ENCODE measurements around the gene RAD54L. TPM values are rescaled to one million over a fixed set of nuclear protein-coding genes. Genes with fewer than 3 reads are reported as not detected.

RAD54L gene
- total RNA-seq, 1 donor from 2014 or later: 8.1 TPM

- Histone ChIP-seq H3K4me3 (no peak overlapping the region), H3K4me1 (peaks cover 39% of the 10 kb centered on the region), H3K9me3 (no peaks in the 10 kb centered on the region), H3K36me3 (no peaks in the 10 kb centered on the region), H3K27ac (peak overlapping the region; percentile 94), H3K27me3 (no peaks in the 10 kb centered on the region)
- no peak for TF ChIP-seq POLR2A (IDR thresholded peaks at IDR 0.05)
- no peak for TF ChIP-seq CTCF (IDR thresholded peaks at IDR 0.05)
- TF ChIP-seq POLR2AphosphoS5 (IDR thresholded peaks at IDR 0.05; ENCODE audit: insufficient read depth in 1 of 2, low read depth in 1 of 2): no peak
- no peak for DNase-seq (ENCODE audit: extremely low spot score in 2 of 2)
- intact Hi-C loops (cut with DNase I): no loop called here
These were observed 42.4 kb upstream of the RAD54L start for GRCh38 chr1:46205141-46205540.

GRCh38 chr1:46205791-46206190 is 41.8 kb upstream of the RAD54L start:
- H3K4me3 ChIP-seq: no peak overlapping the region
- intact Hi-C loops (cut with DNase I): no loop called here

GRCh38 chr1:46206399-46206798 is 41.2 kb upstream of the RAD54L start:
- Histone ChIP-seq H3K27me3 (no peaks in the 10 kb centered on the region), H3K36me3 (no peaks in the 10 kb centered on the region), H3K4me3 (no peak overlapping the region), H3K27ac (no peak overlapping the region), H3K4me1 (peaks cover 39% of the 10 kb centered on the region), H3K9me3 (no peaks in the 10 kb centered on the region)
- DNase-seq (ENCODE audit: extremely low spot score in 2 of 2): no peak
- intact Hi-C loops (cut with DNase I): no loop called here
- no peak for TF ChIP-seq POLR2A (IDR thresholded peaks at IDR 0.05)
- TF ChIP-seq CTCF (IDR thresholded peaks at IDR 0.05): no peak
- no peak for TF ChIP-seq POLR2AphosphoS5 (IDR thresholded peaks at IDR 0.05; ENCODE audit: insufficient read depth in 1 of 2, low read depth in 1 of 2)

More at GRCh38 chr1:46205791-46206190, 41.8 kb upstream of the RAD54L start:
- no peaks in the 10 kb centered on the region for H3K27me3 ChIP-seq
- no peaks in the 10 kb centered on the region for H3K36me3 ChIP-seq
- no peaks in the 10 kb centered on the region for H3K9me3 ChIP-seq
- no peak for DNase-seq (ENCODE audit: extremely low spot score in 2 of 2)
- H3K27ac ChIP-seq: peak overlapping the region; percentile 94
- no peak for TF ChIP-seq CTCF (IDR thresholded peaks at IDR 0.05)
- no peak for TF ChIP-seq POLR2A (IDR thresholded peaks at IDR 0.05)
- TF ChIP-seq POLR2AphosphoS5 (IDR thresholded peaks at IDR 0.05; ENCODE audit: insufficient read depth in 1 of 2, low read depth in 1 of 2): no peak
- peaks cover 39% of the 10 kb centered on the region for H3K4me1 ChIP-seq

- H3K4me3 ChIP-seq: no peak overlapping the region
- intact Hi-C loops (cut with DNase I): no loop called here
- H3K27me3 ChIP-seq: no peaks in the 10 kb centered on the region
- H3K27ac ChIP-seq: no peak overlapping the region
- H3K9me3 ChIP-seq: no peaks in the 10 kb centered on the region
- no peak for DNase-seq (ENCODE audit: extremely low spot score in 2 of 2)
- H3K4me1 ChIP-seq: peaks cover 15% of the 10 kb centered on the region
- TF ChIP-seq POLR2A (IDR thresholded peaks at IDR 0.05) (no peak), CTCF (IDR thresholded peaks at IDR 0.05) (no peak), POLR2AphosphoS5 (IDR thresholded peaks at IDR 0.05; ENCODE audit: insufficient read depth in 1 of 2, low read depth in 1 of 2) (no peak)
- no peaks in the 10 kb centered on the region for H3K36me3 ChIP-seq
These were observed 37.0 kb upstream of the RAD54L start for GRCh38 chr1:46210561-46210960.

GRCh38 chr1:46211051-46211450 is 36.5 kb upstream of the RAD54L start:
- no peaks in the 10 kb centered on the region for H3K9me3 ChIP-seq
- peaks cover 11% of the 10 kb centered on the region for H3K4me1 ChIP-seq
- no peak overlapping the region for H3K27ac ChIP-seq
- H3K36me3 ChIP-seq: no peaks in the 10 kb centered on the region
- no peak for TF ChIP-seq POLR2A (IDR thresholded peaks at IDR 0.05)
- TF ChIP-seq CTCF (IDR thresholded peaks at IDR 0.05): no peak
- no peak for TF ChIP-seq POLR2AphosphoS5 (IDR thresholded peaks at IDR 0.05; ENCODE audit: insufficient read depth in 1 of 2, low read depth in 1 of 2)
- H3K27me3 ChIP-seq: no peaks in the 10 kb centered on the region
- H3K4me3 ChIP-seq: no peak overlapping the region
- intact Hi-C loops (cut with DNase I): no loop called here
- DNase-seq (ENCODE audit: extremely low spot score in 2 of 2): no peak

Measured in vagina (tissue), 2 donors.